ENCODE data around the gene ISG20.
A peak's percentile ranks its signal among the peaks of the same experiment; 100 is the strongest.

ISG20 gene

GRCh38 chr15:88612186-88612796 is 26.5 kb upstream of the ISG20 start:
- H3K4me3 Mint-ChIP-seq: no peak overlapping the region
- no peaks in the 10 kb centered on the region for H3K9me3 Mint-ChIP-seq
- ATAC-seq (replicated peaks) (no peak), DNase-seq (no peak)
- no peak overlapping the region for H3K27ac Mint-ChIP-seq
- no peaks in the 10 kb centered on the region for H3K4me1 Mint-ChIP-seq (ENCODE audit: low read depth in 2 of 2)
- peaks cover 34 to 70% of the 10 kb centered on the region in 2 donors for H3K27me3 Mint-ChIP-seq
- H3K36me3 Mint-ChIP-seq (ENCODE audit: insufficient read depth): no peaks in the 10 kb centered on the region

GRCh38 chr15:88613074-88613944 is 25.5 kb upstream of the ISG20 start:
- ATAC-seq (replicated peaks) (no peak), DNase-seq (no peak)
- H3K36me3 Mint-ChIP-seq (ENCODE audit: insufficient read depth): no peaks in the 10 kb centered on the region
- no peak overlapping the region for H3K4me3 Mint-ChIP-seq
- H3K27me3 Mint-ChIP-seq: peaks cover 32 to 68% of the 10 kb centered on the region in 2 donors
- H3K9me3 Mint-ChIP-seq: no peaks in the 10 kb centered on the region
- no peaks in the 10 kb centered on the region for H3K4me1 Mint-ChIP-seq (ENCODE audit: low read depth in 2 of 2)
- H3K27ac Mint-ChIP-seq: no peak overlapping the region

- H3K4me1 Mint-ChIP-seq (ENCODE audit: low read depth in 2 of 2): no peaks in the 10 kb centered on the region
- ATAC-seq (replicated peaks) (no peak), DNase-seq (no peak)
- no peak overlapping the region for H3K27ac Mint-ChIP-seq
- H3K36me3 Mint-ChIP-seq (ENCODE audit: insufficient read depth): no peaks in the 10 kb centered on the region
- peaks cover 20 to 59% of the 10 kb centered on the region in 2 donors for H3K27me3 Mint-ChIP-seq
- no peaks in the 10 kb centered on the region for H3K9me3 Mint-ChIP-seq
- H3K4me3 Mint-ChIP-seq: no peak overlapping the region
Measured at GRCh38 chr15:88615303-88616107, 23.3 kb upstream of the ISG20 start.

GRCh38 chr15:88616240-88616639 is 22.6 kb upstream of the ISG20 start:
- Mint-ChIP-seq H3K27ac (no peak overlapping the region), H3K9me3 (no peaks in the 10 kb centered on the region), H3K27me3 (peaks cover 15 to 51% of the 10 kb centered on the region in 2 donors), H3K36me3 (ENCODE audit: insufficient read depth) (peaks cover 3% of the 10 kb centered on the region), H3K4me1 (ENCODE audit: low read depth in 2 of 2) (peaks cover 4 to 5% of the 10 kb centered on the region in 2 donors), H3K4me3 (no peak overlapping the region)
- DNase-seq (no peak), ATAC-seq (replicated peaks) (no peak)

GRCh38 chr15:88617031-88617722 is 21.6 kb upstream of the ISG20 start:
- Mint-ChIP-seq H3K4me1 (ENCODE audit: low read depth in 2 of 2) (peaks cover 11 to 12% of the 10 kb centered on the region in 2 donors), H3K9me3 (no peaks in the 10 kb centered on the region), H3K27me3 (peaks cover 15 to 43% of the 10 kb centered on the region in 2 donors), H3K36me3 (ENCODE audit: insufficient read depth) (peaks cover 8% of the 10 kb centered on the region), H3K27ac (no peak overlapping the region), H3K4me3 (no peak overlapping the region)
- DNase-seq (no peak), ATAC-seq (replicated peaks) (no peak)

GRCh38 chr15:88617790-88618189 is 21.0 kb upstream of the ISG20 start:
- ATAC-seq (replicated peaks): no peak
- Mint-ChIP-seq H3K27me3 (peaks cover 15 to 37% of the 10 kb centered on the region in 2 donors), H3K4me3 (no peak overlapping the region), H3K27ac (no peak overlapping the region), H3K4me1 (ENCODE audit: low read depth in 2 of 2) (peaks cover 17 to 18% of the 10 kb centered on the region in 2 donors), H3K36me3 (ENCODE audit: insufficient read depth) (peaks cover 8% of the 10 kb centered on the region), H3K9me3 (no peaks in the 10 kb centered on the region)
- no peak for DNase-seq

GRCh38 chr15:88618686-88619085 is 20.1 kb upstream of the ISG20 start:
- H3K4me3 Mint-ChIP-seq: no peak overlapping the region
- ATAC-seq (replicated peaks) (no peak), DNase-seq (no peak)
- no peak overlapping the region for H3K27ac Mint-ChIP-seq
- H3K36me3 Mint-ChIP-seq (ENCODE audit: insufficient read depth): peaks cover 8% of the 10 kb centered on the region
- peaks cover 25 to 26% of the 10 kb centered on the region in 2 donors for H3K4me1 Mint-ChIP-seq (ENCODE audit: low read depth in 2 of 2)
- H3K9me3 Mint-ChIP-seq: no peaks in the 10 kb centered on the region
- H3K27me3 Mint-ChIP-seq: peaks cover 15 to 28% of the 10 kb centered on the region in 2 donors

GRCh38 chr15:88619796-88620195 is 19.0 kb upstream of the ISG20 start:
- Mint-ChIP-seq H3K27me3 (peaks cover 15 to 28% of the 10 kb centered on the region in 2 donors), H3K27ac (no peak overlapping the region), H3K4me1 (ENCODE audit: low read depth in 2 of 2) (peaks cover 33 to 37% of the 10 kb centered on the region in 2 donors), H3K36me3 (ENCODE audit: insufficient read depth) (peaks cover 11% of the 10 kb centered on the region), H3K9me3 (no peaks in the 10 kb centered on the region), H3K4me3 (no peak overlapping the region)
- ATAC-seq (replicated peaks): no peak
- no peak for DNase-seq

- Mint-ChIP-seq H3K27ac (peak within 1 kb of the TSS; percentile 94 to 98), H3K27me3 (peaks cover 15 to 21% of the 10 kb centered on the region in 2 donors), H3K9me3 (no peaks in the 10 kb centered on the region), H3K4me3 (peak within 1 kb of the TSS; percentile 83 to 92), H3K4me1 (ENCODE audit: low read depth in 2 of 2) (peaks cover 33 to 39% of the 10 kb centered on the region in 2 donors), H3K36me3 (ENCODE audit: insufficient read depth) (peaks cover 11% of the 10 kb centered on the region)
- DNase-seq: peak; percentile 94 to 96 (median 95)
- peak; percentile 92 for ATAC-seq (replicated peaks)
Measured at GRCh38 chr15:88620995-88621772, 17.6 kb upstream of the ISG20 start, which contains the start of gene AEN. Gene AEN (plus strand): TSS chr15:88621340. CDS start chr15:88626210, 4,870 bp downstream.

GRCh38 chr15:88621789-88622604 is 16.8 kb upstream of the ISG20 start:
- Mint-ChIP-seq H3K27ac (peak overlapping the region; percentile 94 to 98), H3K4me1 (ENCODE audit: low read depth in 2 of 2) (peaks cover 33 to 43% of the 10 kb centered on the region in 2 donors), H3K9me3 (no peaks in the 10 kb centered on the region), H3K36me3 (ENCODE audit: insufficient read depth) (peaks cover 11% of the 10 kb centered on the region), H3K4me3 (peak overlapping the region; percentile 83 to 92), H3K27me3 (peaks cover 15 to 21% of the 10 kb centered on the region in 2 donors)
- DNase-seq: peak; percentile 29 to 54 (median 47)
- ATAC-seq (replicated peaks): peak; percentile 44

GRCh38 chr15:88622605-88622975 is 16.2 kb upstream of the ISG20 start:
- DNase-seq (no peak), ATAC-seq (replicated peaks) (no peak)
- Mint-ChIP-seq H3K27ac (peak overlapping the region; percentile 94 to 98), H3K4me1 (ENCODE audit: low read depth in 2 of 2) (peaks cover 39 to 48% of the 10 kb centered on the region in 2 donors), H3K4me3 (peak overlapping the region; percentile 83 to 92), H3K27me3 (peaks cover 12 to 19% of the 10 kb centered on the region in 2 donors), H3K9me3 (no peaks in the 10 kb centered on the region), H3K36me3 (ENCODE audit: insufficient read depth) (peaks cover 13% of the 10 kb centered on the region)

Measured in effector memory CD8-positive, alpha-beta T cell (primary cell).